Measurements from ENCODE around the gene ANKS1B. TPM values are rescaled to one million over a fixed set of nuclear protein-coding genes. Genes with fewer than 3 reads are reported as not detected.

The ANKS1B gene
- total and polyA plus RNA-seq, 10 of the 15 experiments (the other 5 are each of a cell fraction or from before 2014, with no cell fraction given): 0.16 to 1.3 (median 0.82) TPM; not detected in 7

DNA sequence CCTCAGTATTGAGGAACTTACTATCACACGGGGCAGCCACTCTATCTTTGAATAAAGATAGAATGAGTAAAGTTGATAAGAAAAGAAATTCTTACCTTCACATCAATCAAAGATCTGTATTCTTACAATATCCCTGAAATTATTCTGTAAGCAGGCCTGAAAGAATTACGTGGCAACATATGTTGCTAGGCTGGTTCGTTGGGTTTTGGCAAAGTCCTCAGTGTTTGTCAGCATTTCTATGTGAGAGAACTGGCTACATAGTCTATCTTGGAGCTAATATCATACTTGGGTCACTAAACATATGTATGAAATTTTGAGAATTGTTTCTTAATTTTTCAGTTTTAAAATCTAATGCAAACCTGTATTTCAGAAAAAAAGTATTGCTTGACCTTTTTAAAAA is 749.4 kb downstream of the ANKS1B start:
- H3K79me2 ChIP-seq (ENCODE audit: control insufficient read depth, insufficient read depth, low read length): no peaks in the 10 kb centered on the region
- no peaks in the 10 kb centered on the region for H3K4me1 ChIP-seq (ENCODE audit: control insufficient read depth, insufficient read depth, low read length)
- ChIA-PET RAD21 (ENCODE audit: unreplicated experiment) (no interaction called here), SMC1A (ENCODE audit: uncharacterized antibody, unreplicated experiment) (no interaction called here), POLR2A (no interaction called here), CTCF (no interaction called here)
- no TSS peak for BruUV-seq (replicated peaks)
- H3K4me2 ChIP-seq (ENCODE audit: control insufficient read depth, insufficient read depth): no peak overlapping the region
- DNase-seq (ENCODE audit: low read depth, low spot score): no peak
- H4K20me1 ChIP-seq (ENCODE audit: control insufficient read depth, insufficient read depth): no peaks in the 10 kb centered on the region
- intact Hi-C loops (cut with micrococcal nuclease; ENCODE audit: unreplicated experiment) (no loop called here), in situ Hi-C loops (cut with MboI) (no loop called here)
- WGBS (ENCODE audit: insufficient coverage, insufficient replicate concordance, low lambda C conversion rate, missing lambda C conversion rate): 5% methylated on average over 3 of the region's 3 CpGs
- no peak overlapping the region for H2AFZ ChIP-seq (ENCODE audit: control insufficient read depth, low read depth, low read length)
- TF ChIP-seq CHD1 (IDR thresholded peaks at IDR 0.05; ENCODE audit: low read depth, low read length) (no peak), PML (IDR thresholded peaks at IDR 0.05; ENCODE audit: low read length) (no peak), ZNF24 (IDR thresholded peaks at IDR 0.05) (no peak), RELA (IDR thresholded peaks at IDR 0.05; ENCODE audit: borderline replicate concordance, partially characterized antibody) (no peak), BMI1 (IDR thresholded peaks at IDR 0.05; ENCODE audit: borderline replicate concordance) (no peak), JUNB (IDR thresholded peaks at IDR 0.05) (no peak), MYB (IDR thresholded peaks at IDR 0.05; ENCODE audit: borderline replicate concordance, low read depth, low read length) (no peak), FOXK2 (IDR thresholded peaks at IDR 0.05) (no peak)
- TF ChIP-seq, protein P1, sequence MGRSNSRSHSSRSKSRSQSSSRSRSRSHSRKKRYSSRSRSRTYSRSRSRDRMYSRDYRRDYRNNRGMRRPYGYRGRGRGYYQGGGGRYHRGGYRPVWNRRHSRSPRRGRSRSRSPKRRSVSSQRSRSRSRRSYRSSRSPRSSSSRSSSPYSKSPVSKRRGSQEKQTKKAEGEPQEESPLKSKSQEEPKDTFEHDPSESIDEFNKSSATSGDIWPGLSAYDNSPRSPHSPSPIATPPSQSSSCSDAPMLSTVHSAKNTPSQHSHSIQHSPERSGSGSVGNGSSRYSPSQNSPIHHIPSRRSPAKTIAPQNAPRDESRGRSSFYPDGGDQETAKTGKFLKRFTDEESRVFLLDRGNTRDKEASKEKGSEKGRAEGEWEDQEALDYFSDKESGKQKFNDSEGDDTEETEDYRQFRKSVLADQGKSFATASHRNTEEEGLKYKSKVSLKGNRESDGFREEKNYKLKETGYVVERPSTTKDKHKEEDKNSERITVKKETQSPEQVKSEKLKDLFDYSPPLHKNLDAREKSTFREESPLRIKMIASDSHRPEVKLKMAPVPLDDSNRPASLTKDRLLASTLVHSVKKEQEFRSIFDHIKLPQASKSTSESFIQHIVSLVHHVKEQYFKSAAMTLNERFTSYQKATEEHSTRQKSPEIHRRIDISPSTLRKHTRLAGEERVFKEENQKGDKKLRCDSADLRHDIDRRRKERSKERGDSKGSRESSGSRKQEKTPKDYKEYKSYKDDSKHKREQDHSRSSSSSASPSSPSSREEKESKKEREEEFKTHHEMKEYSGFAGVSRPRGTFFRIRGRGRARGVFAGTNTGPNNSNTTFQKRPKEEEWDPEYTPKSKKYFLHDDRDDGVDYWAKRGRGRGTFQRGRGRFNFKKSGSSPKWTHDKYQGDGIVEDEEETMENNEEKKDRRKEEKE (IDR thresholded peaks at IDR 0.05): no peak
- TF ChIP-seq, protein P2, sequence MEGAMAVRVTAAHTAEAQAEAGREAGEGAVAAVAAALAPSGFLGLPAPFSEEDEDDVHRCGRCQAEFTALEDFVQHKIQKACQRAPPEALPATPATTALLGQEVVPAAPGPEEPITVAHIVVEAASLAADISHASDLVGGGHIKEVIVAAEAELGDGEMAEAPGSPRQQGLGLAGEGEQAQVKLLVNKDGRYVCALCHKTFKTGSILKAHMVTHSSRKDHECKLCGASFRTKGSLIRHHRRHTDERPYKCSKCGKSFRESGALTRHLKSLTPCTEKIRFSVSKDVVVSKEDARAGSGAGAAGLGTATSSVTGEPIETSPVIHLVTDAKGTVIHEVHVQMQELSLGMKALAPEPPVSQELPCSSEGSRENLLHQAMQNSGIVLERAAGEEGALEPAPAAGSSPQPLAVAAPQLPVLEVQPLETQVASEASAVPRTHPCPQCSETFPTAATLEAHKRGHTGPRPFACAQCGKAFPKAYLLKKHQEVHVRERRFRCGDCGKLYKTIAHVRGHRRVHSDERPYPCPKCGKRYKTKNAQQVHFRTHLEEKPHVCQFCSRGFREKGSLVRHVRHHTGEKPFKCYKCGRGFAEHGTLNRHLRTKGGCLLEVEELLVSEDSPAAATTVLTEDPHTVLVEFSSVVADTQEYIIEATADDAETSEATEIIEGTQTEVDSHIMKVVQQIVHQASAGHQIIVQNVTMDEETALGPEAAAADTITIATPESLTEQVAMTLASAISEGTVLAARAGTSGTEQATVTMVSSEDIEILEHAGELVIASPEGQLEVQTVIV (IDR thresholded peaks at IDR 0.05; ENCODE audit: borderline replicate concordance, partially characterized antibody): no peak
- TF ChIP-seq, protein P3, sequence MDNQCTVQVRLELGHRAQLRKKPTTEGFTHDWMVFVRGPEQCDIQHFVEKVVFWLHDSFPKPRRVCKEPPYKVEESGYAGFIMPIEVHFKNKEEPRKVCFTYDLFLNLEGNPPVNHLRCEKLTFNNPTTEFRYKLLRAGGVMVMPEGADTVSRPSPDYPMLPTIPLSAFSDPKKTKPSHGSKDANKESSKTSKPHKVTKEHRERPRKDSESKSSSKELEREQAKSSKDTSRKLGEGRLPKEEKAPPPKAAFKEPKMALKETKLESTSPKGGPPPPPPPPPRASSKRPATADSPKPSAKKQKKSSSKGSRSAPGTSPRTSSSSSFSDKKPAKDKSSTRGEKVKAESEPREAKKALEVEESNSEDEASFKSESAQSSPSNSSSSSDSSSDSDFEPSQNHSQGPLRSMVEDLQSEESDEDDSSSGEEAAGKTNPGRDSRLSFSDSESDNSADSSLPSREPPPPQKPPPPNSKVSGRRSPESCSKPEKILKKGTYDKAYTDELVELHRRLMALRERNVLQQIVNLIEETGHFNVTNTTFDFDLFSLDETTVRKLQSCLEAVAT (IDR thresholded peaks at IDR 0.05): no peak
- TF ChIP-seq, protein P4, sequence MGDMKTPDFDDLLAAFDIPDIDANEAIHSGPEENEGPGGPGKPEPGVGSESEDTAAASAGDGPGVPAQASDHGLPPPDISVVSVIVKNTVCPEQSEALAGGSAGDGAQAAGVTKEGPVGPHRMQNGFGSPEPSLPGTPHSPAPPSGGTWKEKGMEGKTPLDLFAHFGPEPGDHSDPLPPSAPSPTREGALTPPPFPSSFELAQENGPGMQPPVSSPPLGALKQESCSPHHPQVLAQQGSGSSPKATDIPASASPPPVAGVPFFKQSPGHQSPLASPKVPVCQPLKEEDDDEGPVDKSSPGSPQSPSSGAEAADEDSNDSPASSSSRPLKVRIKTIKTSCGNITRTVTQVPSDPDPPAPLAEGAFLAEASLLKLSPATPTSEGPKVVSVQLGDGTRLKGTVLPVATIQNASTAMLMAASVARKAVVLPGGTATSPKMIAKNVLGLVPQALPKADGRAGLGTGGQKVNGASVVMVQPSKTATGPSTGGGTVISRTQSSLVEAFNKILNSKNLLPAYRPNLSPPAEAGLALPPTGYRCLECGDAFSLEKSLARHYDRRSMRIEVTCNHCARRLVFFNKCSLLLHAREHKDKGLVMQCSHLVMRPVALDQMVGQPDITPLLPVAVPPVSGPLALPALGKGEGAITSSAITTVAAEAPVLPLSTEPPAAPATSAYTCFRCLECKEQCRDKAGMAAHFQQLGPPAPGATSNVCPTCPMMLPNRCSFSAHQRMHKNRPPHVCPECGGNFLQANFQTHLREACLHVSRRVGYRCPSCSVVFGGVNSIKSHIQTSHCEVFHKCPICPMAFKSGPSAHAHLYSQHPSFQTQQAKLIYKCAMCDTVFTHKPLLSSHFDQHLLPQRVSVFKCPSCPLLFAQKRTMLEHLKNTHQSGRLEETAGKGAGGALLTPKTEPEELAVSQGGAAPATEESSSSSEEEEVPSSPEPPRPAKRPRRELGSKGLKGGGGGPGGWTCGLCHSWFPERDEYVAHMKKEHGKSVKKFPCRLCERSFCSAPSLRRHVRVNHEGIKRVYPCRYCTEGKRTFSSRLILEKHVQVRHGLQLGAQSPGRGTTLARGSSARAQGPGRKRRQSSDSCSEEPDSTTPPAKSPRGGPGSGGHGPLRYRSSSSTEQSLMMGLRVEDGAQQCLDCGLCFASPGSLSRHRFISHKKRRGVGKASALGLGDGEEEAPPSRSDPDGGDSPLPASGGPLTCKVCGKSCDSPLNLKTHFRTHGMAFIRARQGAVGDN (IDR thresholded peaks at IDR 0.05): no peak
- H3K9ac ChIP-seq (ENCODE audit: control insufficient read depth, insufficient read depth, low read length): no peak overlapping the region
- no peak for ATAC-seq
- H3K9me3 ChIP-seq (replicated peaks; ENCODE audit: control insufficient read depth, insufficient read depth, low read length): no peaks in the 10 kb centered on the region
- H3K36me3 ChIP-seq (ENCODE audit: control insufficient read depth in 2 of 2, insufficient read depth in 2 of 2, low read length in 1 of 2): no peaks in the 10 kb centered on the region; a peak in 1 of 4 replicates
- H3K27ac ChIP-seq (ENCODE audit: control insufficient read depth, insufficient read depth): no peak overlapping the region
- no peak overlapping the region for H3K4me3 ChIP-seq
- no peaks in the 10 kb centered on the region for H3K27me3 ChIP-seq (replicated peaks in 1 of 2; ENCODE audit: control insufficient read depth in 2 of 2, insufficient read depth in 2 of 2, low read length in 1 of 2)
- FAIRE-seq: no peak
